SK-N-SH (cell line): ENCODE measurements around the gene ARHGEF11. TPM values are rescaled to one million over a fixed set of nuclear protein-coding genes. Genes with fewer than 3 reads are reported as not detected.

Source experiments
- CTCF ChIA-PET: fragments of 300-600, 350-600 bp; formaldehyde crosslinking; extraction: SDS; loops from one replicate; lab custom pipeline; 2021; lab: Yijun Ruan, JAX
- POLR2A ChIA-PET: fragments of 350-600 bp; sonication (Branson Sonifier 250); formaldehyde crosslinking; extraction: SDS; loops from one replicate; lab custom pipeline; 2020; ENCODE audit warnings: antibody characterized with exemption, inconsistent platforms; lab: Yijun Ruan, JAX
- DNase-seq: peaks from one replicate; pipeline ENCODE4 v3.0.0; 2012
- H2AFZ ChIP-seq: fragments of 200-600 bp; sonication (generic); 2 replicates; pipeline ENCODE4 v1.8.1; 2016; ENCODE audit warnings: antibody characterized with exemption, mild to moderate bottlenecking, low read depth
- H3F3A ChIP-seq: fragments of 200-600 bp; sonication (generic); replicated peaks from 2 replicates; pipeline ENCODE3; 2016; ENCODE audit warnings: antibody characterized with exemption, mild to moderate bottlenecking; ENCODE audit not compliant: insufficient read depth
- H3K27ac ChIP-seq, 2 experiments: fragments of 200-500 bp in 1 of 2; fragments of 200-600 bp in 1 of 2; sonication (Bioruptor generic) in 1 of 2; sonication (generic), shearing (Covaris generic) in 1 of 2; 2 replicates each; pipeline versions ENCODE4 v1.5.1 to v1.6.1; 2014 to 2016; ENCODE audit warnings: low read depth in 2 of 2, inconsistent platforms in 1 of 2, low read length in 1 of 2, mild to moderate bottlenecking in 1 of 2, mixed read lengths in 1 of 2
- H3K27me3 ChIP-seq: fragments of 200-600 bp; sonication (generic), shearing (Covaris generic); 2 replicates; pipeline ENCODE4 v1.6.1; 2016; ENCODE audit warnings: mixed run types; ENCODE audit not compliant: insufficient read depth
- H3K36me3 ChIP-seq, 2 experiments: fragments of 200-500 bp in 1 of 2; fragments of 200-600 bp in 1 of 2; sonication (Bioruptor generic) in 1 of 2; sonication (generic) in 1 of 2; replicated peaks in 1 of 2; 2 replicates each; pipeline versions ENCODE3 to v1.5.1; 2014 to 2016; ENCODE audit warnings: low read length in 1 of 2, mild to moderate bottlenecking in 1 of 2; ENCODE audit not compliant: insufficient read depth in 2 of 2, control insufficient read depth in 1 of 2
- H3K4me1 ChIP-seq, 2 experiments: fragments of 200-500 bp in 1 of 2; fragments of 200-600 bp in 1 of 2; sonication (Bioruptor generic) in 1 of 2; sonication (generic), shearing (Covaris generic) in 1 of 2; 2 replicates each; pipeline versions ENCODE4 v1.5.1 to v1.6.1; 2014 to 2016; ENCODE audit warnings: low read depth in 1 of 2, low read length in 1 of 2, mixed run types in 1 of 2; ENCODE audit not compliant: insufficient read depth in 2 of 2, control insufficient read depth in 1 of 2
- H3K4me2 ChIP-seq: fragments of 200-600 bp; sonication (generic), shearing (Covaris generic); 2 replicates; pipeline ENCODE4 v1.6.1; 2017; ENCODE audit warnings: mixed run types
- H3K4me3 ChIP-seq, 2 experiments: fragments of 200-500 bp in 1 of 2; fragments of 200-600 bp in 1 of 2; sonication (Bioruptor generic) in 1 of 2; sonication (generic), shearing (Covaris generic) in 1 of 2; 2 replicates each; pipeline versions ENCODE4 v1.5.1 to v1.8.1; 2014 to 2016; ENCODE audit warnings: low read depth in 2 of 2, inconsistent platforms in 1 of 2, low read length in 1 of 2, mild to moderate bottlenecking in 1 of 2, mixed read lengths in 1 of 2, moderate library complexity in 1 of 2
- H3K79me2 ChIP-seq: fragments of 200-600 bp; sonication (generic); 2 replicates; pipeline ENCODE4 v1.8.1; 2017; ENCODE audit warnings: mild to moderate bottlenecking; ENCODE audit not compliant: insufficient read depth
- H3K9ac ChIP-seq: fragments of 200-600 bp; sonication (generic); 2 replicates; pipeline ENCODE4 v1.6.1; 2017; ENCODE audit warnings: mixed run types
- H3K9me2 ChIP-seq: fragments of 200-600 bp; sonication (generic); 2 replicates; pipeline ENCODE4 v1.6.1; 2017; ENCODE audit warnings: mixed run types
- H3K9me3 ChIP-seq: fragments of 200-600 bp; sonication (generic); 2 replicates; pipeline ENCODE4 v1.6.1; 2017; ENCODE audit warnings: mixed run types, mild to moderate bottlenecking, moderate library complexity
- H4K20me1 ChIP-seq: fragments of 200-600 bp; sonication (generic); 2 replicates; pipeline ENCODE4 v1.6.1; 2017; ENCODE audit warnings: mild to moderate bottlenecking, mixed run types; ENCODE audit not compliant: insufficient read depth
- CHD2 ChIP-seq: fragments of 150-350 bp; IDR thresholded peaks from 2 replicates; pipeline ENCODE4 v1.6.1; 2018; ENCODE audit warnings: low read length; ENCODE audit not compliant: partially characterized antibody
- ELF1 ChIP-seq: IDR thresholded peaks from 2 replicates; pipeline ENCODE4 v1.4.0; 2012
- EP300 ChIP-seq, 2 experiments: IDR thresholded peaks; 2 replicates each; pipeline versions ENCODE4 v1.4.0 to v1.6.1; 2012; ENCODE audit warnings: borderline replicate concordance in 1 of 2, low read depth in 1 of 2, low read length in 1 of 2
- FOSL2 ChIP-seq: IDR thresholded peaks from 2 replicates; pipeline ENCODE4 v1.4.0; 2012; ENCODE audit warnings: low read depth, mild to moderate bottlenecking, moderate library complexity, borderline replicate concordance
- FOXJ3 ChIP-seq: sonication (generic); formaldehyde crosslinking; IDR thresholded peaks from 2 replicates; pipeline ENCODE4 v1.5.1; 2020; ENCODE audit warnings: mild to moderate bottlenecking, missing genetic modification reagents
- FOXM1 ChIP-seq: IDR thresholded peaks from 2 replicates; pipeline ENCODE4 v1.4.0; 2012; ENCODE audit warnings: low read depth, mild to moderate bottlenecking
- GABPA ChIP-seq: IDR thresholded peaks from 2 replicates; pipeline ENCODE4 v1.4.0; 2012; ENCODE audit warnings: low read depth, mild to moderate bottlenecking
- GATA2 ChIP-seq: sonication (generic); formaldehyde crosslinking; IDR thresholded peaks from 2 replicates; pipeline ENCODE4 v1.5.0; 2020; ENCODE audit warnings: mild to moderate bottlenecking, missing genetic modification reagents
- JUND ChIP-seq: IDR thresholded peaks from 2 replicates; pipeline ENCODE4 v1.4.0; 2012
- MEF2A ChIP-seq: IDR thresholded peaks from 2 replicates; pipeline ENCODE4 v1.4.0; 2012; ENCODE audit warnings: low read depth, borderline replicate concordance
- MXI1 ChIP-seq: IDR thresholded peaks from 2 replicates; pipeline ENCODE4 v1.6.1; 2012; ENCODE audit warnings: mild to moderate bottlenecking, low read depth, low read length, improper control_type of control experiment
- NFIC ChIP-seq: IDR thresholded peaks from 2 replicates; pipeline ENCODE4 v1.4.0; 2012; ENCODE audit warnings: borderline replicate concordance
- NRF1 ChIP-seq: IDR thresholded peaks from 2 replicates; pipeline ENCODE4 v1.6.1; 2012; ENCODE audit warnings: low read depth, mild to moderate bottlenecking, low read length
- POLR2AphosphoS5 ChIP-seq: IDR thresholded peaks from 2 replicates; pipeline ENCODE4 v1.6.1; 2012; ENCODE audit warnings: low read depth, low read length
- RCOR1 ChIP-seq: fragments of 150-350 bp; IDR thresholded peaks from 2 replicates; pipeline ENCODE4 v1.6.1; 2017; ENCODE audit warnings: antibody characterized with exemption, low read length
- RFX5 ChIP-seq: IDR thresholded peaks from 2 replicates; pipeline ENCODE4 v1.6.1; 2012; ENCODE audit warnings: mild to moderate bottlenecking, improper control_type of control experiment, low read length
- RXRA ChIP-seq: IDR thresholded peaks from 2 replicates; pipeline ENCODE4 v1.4.0; 2012; ENCODE audit warnings: low read depth, mild to moderate bottlenecking, borderline replicate concordance
- SIN3A ChIP-seq: IDR thresholded peaks from 2 replicates; pipeline ENCODE4 v1.6.1; 2012; ENCODE audit warnings: low read depth, mild to moderate bottlenecking, low read length, moderate library complexity, borderline replicate concordance
- SMC3 ChIP-seq: IDR thresholded peaks from 2 replicates; pipeline ENCODE4 v1.6.1; 2012; ENCODE audit warnings: low read depth, low read length, improper control_type of control experiment
- TCF12 ChIP-seq: IDR thresholded peaks from 2 replicates; pipeline ENCODE4 v1.4.0; 2012
- YY1 ChIP-seq: IDR thresholded peaks from 2 replicates; pipeline ENCODE4 v1.4.0; 2012; ENCODE audit warnings: low read depth, mild to moderate bottlenecking
- WGBS: methylation state at CpG from one replicate; pipeline ENCODE4 v1.1.6; 2017; ENCODE audit warnings: low lambda C conversion rate; 5-methylcytosine and 5-hydroxymethylcytosine counted together
- polyA plus RNA-seq, 3 experiments: library from polyadenylated mRNA; depleted of rRNA; stranded (reverse); fragments of >200 nt; gene quantifications; 2 replicates each; pipeline ENCODE4 v1.2.3, GENCODE V29; 2012
- TF ChIP-seq, protein P1 (sequence below): fragments of 150-350 bp; IDR thresholded peaks from 2 replicates; pipeline ENCODE4 v1.6.1; 2017; ENCODE audit warnings: antibody characterized with exemption, low read length, low read depth, borderline replicate concordance
- TF ChIP-seq, protein P2 (sequence below): IDR thresholded peaks from 2 replicates; pipeline ENCODE4 v1.4.0; 2012; ENCODE audit warnings: low read depth, borderline replicate concordance
- TF ChIP-seq, protein P3 (sequence below): fragments of 200-600 bp; sonication (generic); IDR thresholded peaks from 2 replicates; pipeline ENCODE4 v1.6.1; 2017; ENCODE audit warnings: antibody characterized with exemption, mild to moderate bottlenecking, moderate library complexity
- TF ChIP-seq, protein P4 (sequence below): IDR thresholded peaks from 2 replicates; pipeline ENCODE4 v1.4.0; 2012; ENCODE audit warnings: low read depth, borderline replicate concordance
- TF ChIP-seq, protein P5 (sequence below): IDR thresholded peaks from 2 replicates; pipeline ENCODE4 v1.6.1; 2012; ENCODE audit warnings: mild to moderate bottlenecking, low read depth, low read length, moderate library complexity

Gene ARHGEF11
- polyA plus RNA-seq, 1 of the 3 experiments (the other 2 are of a cell fraction) = 19.0 TPM

DNA sequence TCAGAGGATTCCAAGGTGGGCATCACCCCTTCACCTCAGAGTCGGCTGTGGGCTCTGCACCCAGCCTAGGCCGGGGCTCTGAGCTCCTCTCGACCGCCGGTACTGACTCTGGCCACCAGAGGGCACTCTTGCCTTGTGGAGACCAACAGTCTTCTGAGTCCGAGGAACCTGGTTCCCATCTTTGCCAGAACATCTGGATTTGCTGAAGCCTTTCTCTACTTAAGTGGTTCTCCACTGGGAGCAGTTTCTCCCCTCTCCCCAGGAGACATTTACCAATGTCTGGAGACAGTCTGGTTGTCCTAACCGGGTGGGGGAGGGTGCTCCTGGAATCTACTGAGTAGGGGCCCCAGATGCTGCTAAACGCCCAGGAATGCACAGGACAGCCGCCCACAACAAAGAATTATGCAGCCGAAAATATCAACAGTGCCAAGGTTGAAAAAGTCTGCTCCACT is 44.7 kb upstream of the ARHGEF11 start:
- ChIA-PET CTCF (interaction anchor here (0.5 to 13.6 kb wide), 63 partner anchors 9 to 394 kb away, joined by 3 to 586 read pairs (median 5); partner anchors contain the start of genes ETV3 and ETV3L), POLR2A (interaction anchor here (0.7 to 1.4 kb wide), 3 partner anchors 9 to 66 kb away, joined by 3 to 13 read pairs (median 5); no protein-coding TSS in a partner anchor)
- H4K20me1 ChIP-seq = no peaks in the 10 kb centered on the region
- DNase-seq = peak; percentile 88
- H3K9me3 ChIP-seq = no peaks in the 10 kb centered on the region
- peaks cover 6 to 7% of the 10 kb centered on the region in 2 experiments; a peak in 2 of 4 replicates for H3K4me1 ChIP-seq
- 23% methylated on average over 9 of the region's 10 CpGs for WGBS
- no peak overlapping the region for H3K27ac ChIP-seq
- H3K4me3 ChIP-seq = peak overlapping the region in 1 of 2 experiments; percentile 22; a peak in 1 of 4 replicates
- H3K9ac ChIP-seq = no peak overlapping the region
- no peaks in the 10 kb centered on the region for H3K36me3 ChIP-seq
- no peaks in the 10 kb centered on the region for H3K9me2 ChIP-seq
- no peak overlapping the region; the same call in 1 of the 2 replicates for H2AFZ ChIP-seq
- H3K27me3 ChIP-seq = no peaks in the 10 kb centered on the region
- H3F3A ChIP-seq = no peaks in the 10 kb centered on the region
- H3K79me2 ChIP-seq = no peaks in the 10 kb centered on the region
- no peak overlapping the region for H3K4me2 ChIP-seq
- TF ChIP-seq, protein P1, sequence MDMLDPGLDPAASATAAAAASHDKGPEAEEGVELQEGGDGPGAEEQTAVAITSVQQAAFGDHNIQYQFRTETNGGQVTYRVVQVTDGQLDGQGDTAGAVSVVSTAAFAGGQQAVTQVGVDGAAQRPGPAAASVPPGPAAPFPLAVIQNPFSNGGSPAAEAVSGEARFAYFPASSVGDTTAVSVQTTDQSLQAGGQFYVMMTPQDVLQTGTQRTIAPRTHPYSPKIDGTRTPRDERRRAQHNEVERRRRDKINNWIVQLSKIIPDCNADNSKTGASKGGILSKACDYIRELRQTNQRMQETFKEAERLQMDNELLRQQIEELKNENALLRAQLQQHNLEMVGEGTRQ = no peak
- TF ChIP-seq, protein P2, sequence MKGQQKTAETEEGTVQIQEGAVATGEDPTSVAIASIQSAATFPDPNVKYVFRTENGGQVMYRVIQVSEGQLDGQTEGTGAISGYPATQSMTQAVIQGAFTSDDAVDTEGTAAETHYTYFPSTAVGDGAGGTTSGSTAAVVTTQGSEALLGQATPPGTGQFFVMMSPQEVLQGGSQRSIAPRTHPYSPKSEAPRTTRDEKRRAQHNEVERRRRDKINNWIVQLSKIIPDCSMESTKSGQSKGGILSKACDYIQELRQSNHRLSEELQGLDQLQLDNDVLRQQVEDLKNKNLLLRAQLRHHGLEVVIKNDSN = no peak
- TF ChIP-seq POLR2AphosphoS5 (no peak), MEF2A (no peak), NFIC (no peak), TCF12 (no peak), RXRA (no peak), EP300 (IDR thresholded peaks at IDR 0.05; ENCODE audit: borderline replicate concordance in 1 of 2, low read depth in 1 of 2, low read length in 1 of 2) (no peak), FOXM1 (no peak), SIN3A (no peak), GATA2 (CRISPR knock-in tag) (no peak), NRF1 (no peak), CHD2 (peak; percentile 70), RCOR1 (peak; percentile 46; the same call in 1 of the 2 replicates), JUND (no peak), YY1 (no peak), ELF1 (no peak), GABPA (no peak), RFX5 (no peak), FOSL2 (no peak), SMC3 (peak; percentile 96), MXI1 (no peak), FOXJ3 (CRISPR knock-in tag) (no peak)
- TF ChIP-seq, protein P3, sequence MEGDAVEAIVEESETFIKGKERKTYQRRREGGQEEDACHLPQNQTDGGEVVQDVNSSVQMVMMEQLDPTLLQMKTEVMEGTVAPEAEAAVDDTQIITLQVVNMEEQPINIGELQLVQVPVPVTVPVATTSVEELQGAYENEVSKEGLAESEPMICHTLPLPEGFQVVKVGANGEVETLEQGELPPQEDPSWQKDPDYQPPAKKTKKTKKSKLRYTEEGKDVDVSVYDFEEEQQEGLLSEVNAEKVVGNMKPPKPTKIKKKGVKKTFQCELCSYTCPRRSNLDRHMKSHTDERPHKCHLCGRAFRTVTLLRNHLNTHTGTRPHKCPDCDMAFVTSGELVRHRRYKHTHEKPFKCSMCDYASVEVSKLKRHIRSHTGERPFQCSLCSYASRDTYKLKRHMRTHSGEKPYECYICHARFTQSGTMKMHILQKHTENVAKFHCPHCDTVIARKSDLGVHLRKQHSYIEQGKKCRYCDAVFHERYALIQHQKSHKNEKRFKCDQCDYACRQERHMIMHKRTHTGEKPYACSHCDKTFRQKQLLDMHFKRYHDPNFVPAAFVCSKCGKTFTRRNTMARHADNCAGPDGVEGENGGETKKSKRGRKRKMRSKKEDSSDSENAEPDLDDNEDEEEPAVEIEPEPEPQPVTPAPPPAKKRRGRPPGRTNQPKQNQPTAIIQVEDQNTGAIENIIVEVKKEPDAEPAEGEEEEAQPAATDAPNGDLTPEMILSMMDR = peak; percentile 94
- TF ChIP-seq, protein P4, sequence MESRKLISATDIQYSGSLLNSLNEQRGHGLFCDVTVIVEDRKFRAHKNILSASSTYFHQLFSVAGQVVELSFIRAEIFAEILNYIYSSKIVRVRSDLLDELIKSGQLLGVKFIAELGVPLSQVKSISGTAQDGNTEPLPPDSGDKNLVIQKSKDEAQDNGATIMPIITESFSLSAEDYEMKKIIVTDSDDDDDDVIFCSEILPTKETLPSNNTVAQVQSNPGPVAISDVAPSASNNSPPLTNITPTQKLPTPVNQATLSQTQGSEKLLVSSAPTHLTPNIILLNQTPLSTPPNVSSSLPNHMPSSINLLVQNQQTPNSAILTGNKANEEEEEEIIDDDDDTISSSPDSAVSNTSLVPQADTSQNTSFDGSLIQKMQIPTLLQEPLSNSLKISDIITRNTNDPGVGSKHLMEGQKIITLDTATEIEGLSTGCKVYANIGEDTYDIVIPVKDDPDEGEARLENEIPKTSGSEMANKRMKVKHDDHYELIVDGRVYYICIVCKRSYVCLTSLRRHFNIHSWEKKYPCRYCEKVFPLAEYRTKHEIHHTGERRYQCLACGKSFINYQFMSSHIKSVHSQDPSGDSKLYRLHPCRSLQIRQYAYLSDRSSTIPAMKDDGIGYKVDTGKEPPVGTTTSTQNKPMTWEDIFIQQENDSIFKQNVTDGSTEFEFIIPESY = no peak
- TF ChIP-seq, protein P5, sequence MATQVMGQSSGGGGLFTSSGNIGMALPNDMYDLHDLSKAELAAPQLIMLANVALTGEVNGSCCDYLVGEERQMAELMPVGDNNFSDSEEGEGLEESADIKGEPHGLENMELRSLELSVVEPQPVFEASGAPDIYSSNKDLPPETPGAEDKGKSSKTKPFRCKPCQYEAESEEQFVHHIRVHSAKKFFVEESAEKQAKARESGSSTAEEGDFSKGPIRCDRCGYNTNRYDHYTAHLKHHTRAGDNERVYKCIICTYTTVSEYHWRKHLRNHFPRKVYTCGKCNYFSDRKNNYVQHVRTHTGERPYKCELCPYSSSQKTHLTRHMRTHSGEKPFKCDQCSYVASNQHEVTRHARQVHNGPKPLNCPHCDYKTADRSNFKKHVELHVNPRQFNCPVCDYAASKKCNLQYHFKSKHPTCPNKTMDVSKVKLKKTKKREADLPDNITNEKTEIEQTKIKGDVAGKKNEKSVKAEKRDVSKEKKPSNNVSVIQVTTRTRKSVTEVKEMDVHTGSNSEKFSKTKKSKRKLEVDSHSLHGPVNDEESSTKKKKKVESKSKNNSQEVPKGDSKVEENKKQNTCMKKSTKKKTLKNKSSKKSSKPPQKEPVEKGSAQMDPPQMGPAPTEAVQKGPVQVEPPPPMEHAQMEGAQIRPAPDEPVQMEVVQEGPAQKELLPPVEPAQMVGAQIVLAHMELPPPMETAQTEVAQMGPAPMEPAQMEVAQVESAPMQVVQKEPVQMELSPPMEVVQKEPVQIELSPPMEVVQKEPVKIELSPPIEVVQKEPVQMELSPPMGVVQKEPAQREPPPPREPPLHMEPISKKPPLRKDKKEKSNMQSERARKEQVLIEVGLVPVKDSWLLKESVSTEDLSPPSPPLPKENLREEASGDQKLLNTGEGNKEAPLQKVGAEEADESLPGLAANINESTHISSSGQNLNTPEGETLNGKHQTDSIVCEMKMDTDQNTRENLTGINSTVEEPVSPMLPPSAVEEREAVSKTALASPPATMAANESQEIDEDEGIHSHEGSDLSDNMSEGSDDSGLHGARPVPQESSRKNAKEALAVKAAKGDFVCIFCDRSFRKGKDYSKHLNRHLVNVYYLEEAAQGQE = no peak
